GM12878 (cell line): ENCODE data around the gene TAF6L. TPM values are rescaled to one million over a fixed set of nuclear protein-coding genes. Genes with fewer than 3 reads are reported as not detected.

ENCODE experiments used
- ATF7 ChIP-seq: fragments of 450-650 bp; IDR thresholded peaks from 2 replicates; pipeline ENCODE4 v1.6.1; 2016; ENCODE audit warnings: low read depth, mild to moderate bottlenecking
- BACH1 ChIP-seq: fragments of 450-650 bp; IDR thresholded peaks from 2 replicates; pipeline ENCODE4 v1.6.1; 2017; ENCODE audit warnings: mild to moderate bottlenecking, borderline replicate concordance
- BHLHE40 ChIP-seq, 2 experiments: fragments of 450-650 bp in 1 of 2; IDR thresholded peaks; 2 replicates each; pipeline ENCODE4 v1.6.1; 2011 to 2017; ENCODE audit warnings: low read depth in 2 of 2, borderline replicate concordance in 1 of 2, improper control_type of control experiment in 1 of 2, low read length in 1 of 2, mild to moderate bottlenecking in 1 of 2
- CBFB ChIP-seq: IDR thresholded peaks from 2 replicates; pipeline ENCODE4 v1.6.1; 2016; ENCODE audit warnings: antibody characterized with exemption, low read depth
- CBX3 ChIP-seq: fragments of 200-600 bp; sonication (generic); IDR thresholded peaks from 2 replicates; pipeline ENCODE4 v1.6.1; 2016; ENCODE audit warnings: low read depth, borderline replicate concordance
- ELK1 ChIP-seq: IDR thresholded peaks from 2 replicates; pipeline ENCODE4 v1.6.1; 2012; ENCODE audit warnings: low read depth, low read length, improper control_type of control experiment
- GATAD2B ChIP-seq: fragments of 450-650 bp; conservative IDR thresholded peaks from 2 replicates; pipeline ENCODE4 v1.6.1; 2017; ENCODE audit warnings: low read depth, mild to moderate bottlenecking, moderate library complexity
- HDAC2 ChIP-seq: fragments of 200-600 bp; sonication (generic); IDR thresholded peaks from 2 replicates; pipeline ENCODE4 v1.6.1; 2017
- MEF2B ChIP-seq: fragments of 450-650 bp; IDR thresholded peaks from 2 replicates; pipeline ENCODE4 v1.6.1; 2018; ENCODE audit warnings: mild to moderate bottlenecking, moderate library complexity; ENCODE audit not compliant: partially characterized antibody, poor library complexity, severe bottlenecking
- MXI1 ChIP-seq: fragments of 150-350 bp; IDR thresholded peaks from 2 replicates; pipeline ENCODE4 v1.6.1; 2011; ENCODE audit warnings: low read depth, mild to moderate bottlenecking, inconsistent platforms, low read length, improper control_type of control experiment
- NFYA ChIP-seq: IDR thresholded peaks from 2 replicates; pipeline ENCODE4 v1.6.1; 2011; ENCODE audit warnings: low read depth, mild to moderate bottlenecking, low read length, improper control_type of control experiment, borderline replicate concordance
- NR2C1 ChIP-seq: fragments of 450-650 bp; IDR thresholded peaks from 2 replicates; pipeline ENCODE4 v1.6.1; 2017; ENCODE audit warnings: antibody characterized with exemption, mild to moderate bottlenecking, moderate library complexity
- SIX5 ChIP-seq: IDR thresholded peaks from 2 replicates; pipeline ENCODE4 v1.6.1; 2011; ENCODE audit warnings: mild to moderate bottlenecking, low read depth, low read length, moderate library complexity; ENCODE audit not compliant: severe bottlenecking
- SMAD5 ChIP-seq: IDR thresholded peaks from 2 replicates; pipeline ENCODE4 v1.6.1; 2016; ENCODE audit warnings: antibody characterized with exemption, low read depth
- SPI1 ChIP-seq: IDR thresholded peaks from 2 replicates; pipeline ENCODE4 v1.6.1; 2011; ENCODE audit warnings: low read depth, mild to moderate bottlenecking, low read length, moderate library complexity, borderline replicate concordance; ENCODE audit not compliant: insufficient read depth
- SRF ChIP-seq, 2 experiments: IDR thresholded peaks; 2 replicates each; pipeline ENCODE4 v1.6.1; 2011; ENCODE audit warnings: low read depth in 2 of 2, low read length in 2 of 2, mild to moderate bottlenecking in 1 of 2, moderate library complexity in 1 of 2
- TAF1 ChIP-seq: IDR thresholded peaks from 2 replicates; pipeline ENCODE4 v1.6.1; 2011; ENCODE audit warnings: mild to moderate bottlenecking, low read depth, low read length, borderline replicate concordance
- TBL1XR1 ChIP-seq: IDR thresholded peaks from 2 replicates; pipeline ENCODE4 v1.6.1; 2012; ENCODE audit warnings: low read depth, low read length, improper control_type of control experiment
- ZBED1 ChIP-seq: IDR thresholded peaks from 2 replicates; pipeline ENCODE4 v1.6.1; 2016; ENCODE audit warnings: borderline replicate concordance
- ZNF207 ChIP-seq: fragments of 450-650 bp; IDR thresholded peaks from 2 replicates; pipeline ENCODE4 v1.6.1; 2014; ENCODE audit warnings: antibody characterized with exemption, mild to moderate bottlenecking, borderline replicate concordance
- ZNF384 ChIP-seq: IDR thresholded peaks from 2 replicates; pipeline ENCODE4 v1.6.1; 2012; ENCODE audit warnings: low read depth, mild to moderate bottlenecking, low read length, improper control_type of control experiment, borderline replicate concordance
- polyA plus RNA-seq, 11 experiments: library from polyadenylated mRNA; depleted of rRNA in 4 of 11; unstranded in 6 of 11; stranded (reverse) in 5 of 11; fragments of >200 nt; fragmentation: Nextera tagmentation in 4 of 11; fragmentation: Illumina TruSeq in 1 of 11; extraction: Ambion mirVana in 4 of 11; extraction: Trizol in 1 of 11; gene quantifications; 1 replicate in 1 of 11; 2 replicates in 10 of 11; pipeline versions ENCODE4 v1.2.1 to v1.2.3, GENCODE V29; 2011 to 2016; ENCODE audit warnings: inconsistent platforms in 2 of 11, missing spikeins in 2 of 11, low read depth in 1 of 11
- total RNA-seq, 4 experiments: library from RNA; depleted of rRNA in 3 of 4; stranded (reverse); fragments of >200 nt in 3 of 4; fragmentation: Illumina TruSeq in 1 of 4; extraction: Trizol in 1 of 4; gene quantifications; 2 replicates each; pipeline versions ENCODE4 v1.2.1 to v1.2.3, GENCODE V29; 2013 to 2021
- TF ChIP-seq, protein P1 (sequence below): fragments of 150-350 bp; IDR thresholded peaks from 2 replicates; pipeline ENCODE4 v1.6.1; 2016; ENCODE audit warnings: low read depth, low read length
- TF ChIP-seq, protein P2 (sequence below): fragments of 450-650 bp; formaldehyde crosslinking; IDR thresholded peaks from 2 replicates; pipeline ENCODE4 v1.5.0; 2022; ENCODE audit warnings: mild to moderate bottlenecking, missing genetic modification characterization

The TAF6L gene
- total and polyA plus RNA-seq, 10 of the 15 experiments (the other 5 are each of a cell fraction or from before 2014, with no cell fraction given), result 0.15 to 35.6 (median 19.0) TPM

- TF ChIP-seq, protein P1, sequence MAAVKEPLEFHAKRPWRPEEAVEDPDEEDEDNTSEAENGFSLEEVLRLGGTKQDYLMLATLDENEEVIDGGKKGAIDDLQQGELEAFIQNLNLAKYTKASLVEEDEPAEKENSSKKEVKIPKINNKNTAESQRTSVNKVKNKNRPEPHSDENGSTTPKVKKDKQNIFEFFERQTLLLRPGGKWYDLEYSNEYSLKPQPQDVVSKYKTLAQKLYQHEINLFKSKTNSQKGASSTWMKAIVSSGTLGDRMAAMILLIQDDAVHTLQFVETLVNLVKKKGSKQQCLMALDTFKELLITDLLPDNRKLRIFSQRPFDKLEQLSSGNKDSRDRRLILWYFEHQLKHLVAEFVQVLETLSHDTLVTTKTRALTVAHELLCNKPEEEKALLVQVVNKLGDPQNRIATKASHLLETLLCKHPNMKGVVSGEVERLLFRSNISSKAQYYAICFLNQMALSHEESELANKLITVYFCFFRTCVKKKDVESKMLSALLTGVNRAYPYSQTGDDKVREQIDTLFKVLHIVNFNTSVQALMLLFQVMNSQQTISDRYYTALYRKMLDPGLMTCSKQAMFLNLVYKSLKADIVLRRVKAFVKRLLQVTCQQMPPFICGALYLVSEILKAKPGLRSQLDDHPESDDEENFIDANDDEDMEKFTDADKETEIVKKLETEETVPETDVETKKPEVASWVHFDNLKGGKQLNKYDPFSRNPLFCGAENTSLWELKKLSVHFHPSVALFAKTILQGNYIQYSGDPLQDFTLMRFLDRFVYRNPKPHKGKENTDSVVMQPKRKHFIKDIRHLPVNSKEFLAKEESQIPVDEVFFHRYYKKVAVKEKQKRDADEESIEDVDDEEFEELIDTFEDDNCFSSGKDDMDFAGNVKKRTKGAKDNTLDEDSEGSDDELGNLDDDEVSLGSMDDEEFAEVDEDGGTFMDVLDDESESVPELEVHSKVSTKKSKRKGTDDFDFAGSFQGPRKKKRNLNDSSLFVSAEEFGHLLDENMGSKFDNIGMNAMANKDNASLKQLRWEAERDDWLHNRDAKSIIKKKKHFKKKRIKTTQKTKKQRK, result no peak
- peak; percentile 10 to 24; a peak in 1 of 4 replicates for TF ChIP-seq BHLHE40 (IDR thresholded peaks at IDR 0.05; ENCODE audit: borderline replicate concordance in 1 of 2, low read depth in 2 of 2, low read length in 1 of 2)
- TF ChIP-seq CBX3, result no peak
- TF ChIP-seq ZNF384, result no peak
- TF ChIP-seq ZNF207, result no peak
- TF ChIP-seq TAF1, result peak; percentile 91
- no peak for TF ChIP-seq NFYA
- no peak for TF ChIP-seq HDAC2
- peak; percentile 25; the same call in 1 of the 2 replicates for TF ChIP-seq NR2C1
- peak; percentile 37 for TF ChIP-seq SIX5
- peak; percentile 19 for TF ChIP-seq BACH1
- peak; percentile 22; the same call in 1 of the 2 replicates for TF ChIP-seq TBL1XR1
- TF ChIP-seq MEF2B, result no peak
- no peak for TF ChIP-seq ZBED1
- no peak for TF ChIP-seq SPI1
- peak; percentile 60 for TF ChIP-seq GATAD2B
- TF ChIP-seq ELK1, result peak; percentile 65; the same call in 1 of the 2 replicates
- TF ChIP-seq MXI1, result peak; percentile 92
- TF ChIP-seq, protein P2, sequence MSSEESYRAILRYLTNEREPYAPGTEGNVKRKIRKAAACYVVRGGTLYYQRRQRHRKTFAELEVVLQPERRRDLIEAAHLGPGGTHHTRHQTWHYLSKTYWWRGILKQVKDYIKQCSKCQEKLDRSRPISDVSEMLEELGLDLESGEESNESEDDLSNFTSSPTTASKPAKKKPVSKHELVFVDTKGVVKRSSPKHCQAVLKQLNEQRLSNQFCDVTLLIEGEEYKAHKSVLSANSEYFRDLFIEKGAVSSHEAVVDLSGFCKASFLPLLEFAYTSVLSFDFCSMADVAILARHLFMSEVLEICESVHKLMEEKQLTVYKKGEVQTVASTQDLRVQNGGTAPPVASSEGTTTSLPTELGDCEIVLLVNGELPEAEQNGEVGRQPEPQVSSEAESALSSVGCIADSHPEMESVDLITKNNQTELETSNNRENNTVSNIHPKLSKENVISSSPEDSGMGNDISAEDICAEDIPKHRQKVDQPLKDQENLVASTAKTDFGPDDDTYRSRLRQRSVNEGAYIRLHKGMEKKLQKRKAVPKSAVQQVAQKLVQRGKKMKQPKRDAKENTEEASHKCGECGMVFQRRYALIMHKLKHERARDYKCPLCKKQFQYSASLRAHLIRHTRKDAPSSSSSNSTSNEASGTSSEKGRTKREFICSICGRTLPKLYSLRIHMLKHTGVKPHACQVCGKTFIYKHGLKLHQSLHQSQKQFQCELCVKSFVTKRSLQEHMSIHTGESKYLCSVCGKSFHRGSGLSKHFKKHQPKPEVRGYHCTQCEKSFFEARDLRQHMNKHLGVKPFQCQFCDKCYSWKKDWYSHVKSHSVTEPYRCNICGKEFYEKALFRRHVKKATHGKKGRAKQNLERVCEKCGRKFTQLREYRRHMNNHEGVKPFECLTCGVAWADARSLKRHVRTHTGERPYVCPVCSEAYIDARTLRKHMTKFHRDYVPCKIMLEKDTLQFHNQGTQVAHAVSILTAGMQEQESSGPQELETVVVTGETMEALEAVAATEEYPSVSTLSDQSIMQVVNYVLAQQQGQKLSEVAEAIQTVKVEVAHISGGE (CRISPR knock-in tag), result no peak
- TF ChIP-seq CBFB, result peak; percentile 83
- peak; percentile 43; the same call in 1 of the 2 replicates for TF ChIP-seq ATF7
- peak; percentile 88 for TF ChIP-seq SMAD5
- TF ChIP-seq SRF (IDR thresholded peaks at IDR 0.05; ENCODE audit: low read depth in 2 of 2, low read length in 2 of 2), result no peak
These were observed 16.0 kb downstream of the TAF6L start, which contains the start of gene TMEM179B (continued) for GRCh38 chr11:62787005-62787759.
